HepG2 (cell line): ENCODE results near the gene STIP1. TPM values are rescaled to one million over a fixed set of nuclear protein-coding genes. Genes with fewer than 3 reads are reported as not detected.

Source experiments
- ATAC-seq: fragments of 200-7000 bp; cut with Tn5 transposase; 3 replicates; pipeline ENCODE4 v1.9.1; 2020; ENCODE audit warnings: mild to moderate bottlenecking, moderate library complexity
- BruUV-seq: library from RNA; stranded (reverse); fragments of 400-500 nt; replicated peaks from 2 replicates; lab custom pipeline; 2021; lab: Mats Ljungman, UMichigan
- CTCF ChIA-PET: fragments of 300-600 bp; formaldehyde crosslinking; extraction: SDS; loops from one replicate; lab custom pipeline; 2021; ENCODE audit warnings: low total read pairs, inconsistent platforms, low intra/inter-chr PET ratio; lab: Yijun Ruan, JAX
- POLR2A ChIA-PET: fragments of 350-600 bp; sonication (Branson Sonifier 250); formaldehyde crosslinking; loops from one replicate; lab custom pipeline; 2020; ENCODE audit warnings: antibody characterized with exemption, inconsistent platforms; lab: Yijun Ruan, JAX
- DNase-seq: peaks from one replicate; pipeline ENCODE4 v3.0.0-alpha.2; 2015; ENCODE audit warnings: low spot score
- FAIRE-seq: peaks from 3 replicates; lab custom pipeline; 2011; peaks lifted over from hg19 to GRCh38; lab: Jason Lieb, UNC
- H2AFZ ChIP-seq: one replicate; pipeline ENCODE4 v1.6.1; 2011; ENCODE audit warnings: low read length, inconsistent platforms
- H3K27ac ChIP-seq: fragments of 300-600 bp; 3 replicates; pipeline ENCODE4 v1.8.0; 2011; ENCODE audit warnings: mixed run types, mild to moderate bottlenecking, mixed read lengths, low read length, inconsistent platforms; ENCODE audit not compliant: insufficient read depth; ENCODE audit errors: extremely low read length
- H3K27me3 ChIP-seq, 2 experiments: fragments of 200-600 bp in 1 of 2; 2 replicates in 1 of 2; 3 replicates in 1 of 2; pipeline versions ENCODE4 v1.6.0 to v1.8.0; 2011; ENCODE audit warnings: low read length in 2 of 2, mild to moderate bottlenecking in 2 of 2, moderate library complexity in 2 of 2, inconsistent platforms in 1 of 2; ENCODE audit not compliant: insufficient read depth in 2 of 2, control insufficient read depth in 1 of 2
- H3K36me3 ChIP-seq, 2 experiments: fragments of 200-600 bp in 1 of 2; replicated peaks in 1 of 2; 2 replicates in 1 of 2; 3 replicates in 1 of 2; pipeline versions ENCODE4 v1.5.1 to v1.8.0; 2011; ENCODE audit warnings: low read length in 2 of 2, inconsistent platforms in 1 of 2; ENCODE audit not compliant: insufficient read depth in 2 of 2, control insufficient read depth in 1 of 2
- H3K4me1 ChIP-seq: 2 replicates; pipeline ENCODE4 v1.5.1; 2012; ENCODE audit warnings: low read length, inconsistent platforms; ENCODE audit not compliant: insufficient read depth
- H3K4me2 ChIP-seq: 2 replicates; pipeline ENCODE4 v1.6.0; 2011; ENCODE audit warnings: low read depth, low read length, inconsistent platforms
- H3K4me3 ChIP-seq, 3 experiments: fragments of 200-600 bp in 1 of 3; sonication (generic), shearing (Covaris generic) in 1 of 3; replicated peaks in 1 of 3; 2 replicates each; pipeline ENCODE4 v1.5.1; 2011 to 2016; ENCODE audit warnings: low read length in 3 of 3, inconsistent platforms in 2 of 3, low read depth in 2 of 3, mild to moderate bottlenecking in 2 of 3, control low read depth in 1 of 3, mixed read lengths in 1 of 3; ENCODE audit not compliant: insufficient read depth in 1 of 3
- H3K79me2 ChIP-seq: one replicate; pipeline ENCODE4 v1.6.1; 2011; ENCODE audit warnings: low read length, inconsistent platforms; ENCODE audit not compliant: insufficient read depth
- H3K9ac ChIP-seq: 2 replicates; pipeline ENCODE4 v1.6.0; 2011; ENCODE audit warnings: mild to moderate bottlenecking, low read depth, low read length, inconsistent platforms; ENCODE audit not compliant: insufficient read depth
- H3K9me3 ChIP-seq: 2 replicates; pipeline ENCODE4 v1.5.1; 2012; ENCODE audit warnings: mild to moderate bottlenecking, low read length
- H4K20me1 ChIP-seq: 2 replicates; pipeline ENCODE4 v1.6.0; 2011; ENCODE audit warnings: inconsistent platforms, mild to moderate bottlenecking, low read length, moderate library complexity; ENCODE audit not compliant: insufficient read depth
- CBFB ChIP-seq: sonication (generic); formaldehyde crosslinking; IDR thresholded peaks from 2 replicates; pipeline ENCODE4 v1.4.0; 2020; ENCODE audit warnings: missing genetic modification reagents
- CEBPZ ChIP-seq: IDR thresholded peaks from 2 replicates; pipeline ENCODE4 v1.6.1; 2012; ENCODE audit warnings: low read length, improper control_type of control experiment
- IRF2 ChIP-seq: IDR thresholded peaks from 2 replicates; pipeline ENCODE4 v1.6.1; 2018; ENCODE audit warnings: missing genetic modification reagents, missing compliant biosample characterization
- KLF6 ChIP-seq: IDR thresholded peaks from 2 replicates; pipeline ENCODE4 v1.8.0; 2016; ENCODE audit warnings: missing biosample characterization, missing genetic modification reagents
- MIER2 ChIP-seq: IDR thresholded peaks from 2 replicates; pipeline ENCODE4 v1.6.1; 2016; ENCODE audit warnings: missing biosample characterization, missing genetic modification reagents
- SNAI1 ChIP-seq: sonication (generic); formaldehyde crosslinking; IDR thresholded peaks from 2 replicates; pipeline ENCODE4 v1.5.0; 2020; ENCODE audit warnings: mild to moderate bottlenecking, missing genetic modification reagents, borderline replicate concordance
- SP1 ChIP-seq, 2 experiments: fragments of 450-650 bp in 1 of 2; sonication (generic) in 1 of 2; formaldehyde crosslinking in 1 of 2; IDR thresholded peaks; 2 replicates each; pipeline versions ENCODE4 v1.4.0 to v1.6.1; 2016 to 2020; ENCODE audit warnings: missing genetic modification reagents in 1 of 2
- XBP1 ChIP-seq: sonication (generic); formaldehyde crosslinking; IDR thresholded peaks from 2 replicates; pipeline ENCODE4 v1.5.0; 2020; ENCODE audit warnings: missing genetic modification reagents
- ZBTB8A ChIP-seq: sonication (generic); formaldehyde crosslinking; IDR thresholded peaks from 2 replicates; pipeline ENCODE4 v1.4.0; 2020; ENCODE audit warnings: mild to moderate bottlenecking, low read depth, missing genetic modification reagents, borderline replicate concordance
- ZNF33B ChIP-seq: sonication (generic); formaldehyde crosslinking; IDR thresholded peaks from 2 replicates; pipeline ENCODE4 v1.5.1; 2020; ENCODE audit warnings: mild to moderate bottlenecking, missing genetic modification reagents
- ZNF781 ChIP-seq: sonication (generic); formaldehyde crosslinking; IDR thresholded peaks from 2 replicates; pipeline ENCODE4 v1.5.1; 2020; ENCODE audit warnings: borderline replicate concordance, mild to moderate bottlenecking, missing genetic modification reagents; ENCODE audit errors: not compliant biosample characterization
- WGBS: methylation state at CpG from one replicate; pipeline ENCODE4 v1.1.6; 2017; ENCODE audit warnings: low lambda C conversion rate; 5-methylcytosine and 5-hydroxymethylcytosine counted together
- in situ Hi-C: cut with HindIII; loops from 2 replicates; pipeline ENCODE4 v1.10.0; 2017; ENCODE audit warnings: low pct_unique_long_range_greater_than_20kb; ENCODE audit not compliant: extremely low pct_ligation_motif_present
- intact Hi-C: fragments of 100-400 bp; cut with micrococcal nuclease; formaldehyde crosslinking; loops from one replicate; pipeline ENCODE4 v1.10.0; 2022; ENCODE audit not compliant: unreplicated experiment
- polyA plus RNA-seq, 8 experiments: library from polyadenylated mRNA; depleted of rRNA in 3 of 8; stranded (reverse) in 7 of 8; unstranded in 1 of 8; fragments of >200 nt; fragmentation: Illumina TruSeq in 4 of 8; extraction: Trizol in 4 of 8; gene quantifications; 2 replicates each; pipeline versions ENCODE4 v1.2.1 to v1.2.3, GENCODE V29; 2011 to 2016; ENCODE audit warnings: low read depth in 4 of 8, missing spikeins in 1 of 8, mixed read lengths in 1 of 8; ENCODE audit not compliant: insufficient read depth in 1 of 8
- total RNA-seq, 5 experiments: library from RNA; depleted of rRNA; stranded (reverse); fragments of >200 nt; fragmentation: Illumina TruSeq; extraction: Trizol; gene quantifications; 2 replicates each; pipeline ENCODE4 v1.2.3, GENCODE V29; 2016; ENCODE audit warnings: low read depth in 1 of 5
- TF ChIP-seq, protein P1 (sequence below): sonication (generic); formaldehyde crosslinking; IDR thresholded peaks from 2 replicates; pipeline ENCODE4 v1.4.0; 2020; ENCODE audit warnings: mild to moderate bottlenecking, missing genetic modification reagents

STIP1 gene
- total and polyA plus RNA-seq, 2 of the 13 experiments (the other 11 are each of a cell fraction or from before 2014, with no cell fraction given), result 81.1 to 217 TPM

DNA sequence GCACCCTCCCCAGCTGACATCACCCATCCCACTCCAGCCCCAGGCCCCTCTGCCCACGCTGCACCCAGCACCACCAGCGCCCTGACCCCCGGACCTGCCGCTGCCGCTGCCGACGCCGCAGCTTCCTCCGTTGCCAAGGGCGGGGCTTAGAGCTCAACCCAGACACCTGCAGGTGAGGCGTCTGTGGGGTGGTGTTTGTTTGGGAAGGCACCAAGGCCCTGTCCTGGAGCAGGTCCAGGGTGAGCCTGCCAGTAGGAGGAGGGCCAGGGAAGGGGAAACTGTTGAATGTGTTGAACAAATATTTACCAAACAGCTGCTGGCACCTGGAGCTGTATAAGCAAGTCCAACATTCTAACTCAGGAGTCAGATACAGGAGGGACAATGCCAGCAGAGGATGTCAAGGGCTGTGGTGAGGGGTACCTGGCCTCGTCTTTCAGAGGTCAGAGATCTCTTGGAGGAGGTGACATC, 51.5 kb downstream of the STIP1 start (continued):
- TF ChIP-seq SP1 (IDR thresholded peaks at IDR 0.05) (no peak), SP1 (CRISPR knock-in tag; IDR thresholded peaks at IDR 0.05) (0 out of 2 replicates have a peak, but pooled peaks have one; percentile 28)

DNA sequence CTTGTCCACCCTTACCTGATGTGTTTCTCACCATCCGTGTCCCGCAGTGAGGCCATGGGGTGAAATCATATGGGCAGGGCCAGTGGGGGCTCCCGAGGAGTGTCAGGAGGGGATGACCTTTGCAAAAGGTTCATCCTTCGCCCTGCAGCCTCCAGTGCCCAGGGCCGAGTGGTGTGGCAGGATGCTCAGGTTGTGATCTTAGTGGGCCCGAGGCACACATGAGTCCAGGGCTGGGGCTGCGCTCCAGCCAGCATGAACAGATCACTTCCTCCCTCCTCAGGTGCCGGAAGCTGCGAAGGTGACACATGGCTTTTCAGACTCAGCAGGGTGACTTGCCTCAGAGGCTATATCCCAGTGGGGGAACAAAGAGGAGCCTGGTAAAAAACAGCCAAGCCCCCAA, 52.1 kb downstream of the STIP1 start:
- no peak for FAIRE-seq
- H3K4me1 ChIP-seq, result peaks cover 62% of the 10 kb centered on the region
- H3K27me3 ChIP-seq, result no peaks in the 10 kb centered on the region; a peak in 1 of 5 replicates
- ChIA-PET POLR2A (interaction anchor here (1.0 to 2.3 kb wide), 10 partner anchors 8 to 80 kb away, joined by 4 to 31 read pairs (median 7); partner anchors contain the start of genes MACROD1, NUDT22, PLCB3 and PPP1R14B), CTCF (no interaction called here)
- H3K36me3 ChIP-seq, result peaks cover 0 to 1% of the 10 kb centered on the region in 2 experiments; a peak in 1 of 5 replicates
- peaks cover 12% of the 10 kb centered on the region for H3K79me2 ChIP-seq
- BruUV-seq, result no TSS peak
- no peaks in the 10 kb centered on the region for H3K9me3 ChIP-seq
- H3K27ac ChIP-seq, result peak overlapping the region; percentile 60
- no peak for ATAC-seq
- H3K4me3 ChIP-seq, result no peak overlapping the region
- 93% methylated on average over 4 of the region's 9 CpGs for WGBS
- intact Hi-C loops (no loop called here), in situ Hi-C loops (no loop called here)
- H2AFZ ChIP-seq, result no peak overlapping the region
- DNase-seq, result no peak
- H4K20me1 ChIP-seq, result no peaks in the 10 kb centered on the region
- H3K4me2 ChIP-seq, result peak overlapping the region; percentile 61; the same call in 1 of the 2 replicates
- H3K9ac ChIP-seq, result no peak overlapping the region
- no peak for TF ChIP-seq CEBPZ
- TF ChIP-seq ZNF33B (CRISPR knock-in tag), result no peak
- TF ChIP-seq XBP1 (CRISPR knock-in tag), result no peak
- TF ChIP-seq SNAI1 (CRISPR knock-in tag), result no peak
- TF ChIP-seq, protein P1, sequence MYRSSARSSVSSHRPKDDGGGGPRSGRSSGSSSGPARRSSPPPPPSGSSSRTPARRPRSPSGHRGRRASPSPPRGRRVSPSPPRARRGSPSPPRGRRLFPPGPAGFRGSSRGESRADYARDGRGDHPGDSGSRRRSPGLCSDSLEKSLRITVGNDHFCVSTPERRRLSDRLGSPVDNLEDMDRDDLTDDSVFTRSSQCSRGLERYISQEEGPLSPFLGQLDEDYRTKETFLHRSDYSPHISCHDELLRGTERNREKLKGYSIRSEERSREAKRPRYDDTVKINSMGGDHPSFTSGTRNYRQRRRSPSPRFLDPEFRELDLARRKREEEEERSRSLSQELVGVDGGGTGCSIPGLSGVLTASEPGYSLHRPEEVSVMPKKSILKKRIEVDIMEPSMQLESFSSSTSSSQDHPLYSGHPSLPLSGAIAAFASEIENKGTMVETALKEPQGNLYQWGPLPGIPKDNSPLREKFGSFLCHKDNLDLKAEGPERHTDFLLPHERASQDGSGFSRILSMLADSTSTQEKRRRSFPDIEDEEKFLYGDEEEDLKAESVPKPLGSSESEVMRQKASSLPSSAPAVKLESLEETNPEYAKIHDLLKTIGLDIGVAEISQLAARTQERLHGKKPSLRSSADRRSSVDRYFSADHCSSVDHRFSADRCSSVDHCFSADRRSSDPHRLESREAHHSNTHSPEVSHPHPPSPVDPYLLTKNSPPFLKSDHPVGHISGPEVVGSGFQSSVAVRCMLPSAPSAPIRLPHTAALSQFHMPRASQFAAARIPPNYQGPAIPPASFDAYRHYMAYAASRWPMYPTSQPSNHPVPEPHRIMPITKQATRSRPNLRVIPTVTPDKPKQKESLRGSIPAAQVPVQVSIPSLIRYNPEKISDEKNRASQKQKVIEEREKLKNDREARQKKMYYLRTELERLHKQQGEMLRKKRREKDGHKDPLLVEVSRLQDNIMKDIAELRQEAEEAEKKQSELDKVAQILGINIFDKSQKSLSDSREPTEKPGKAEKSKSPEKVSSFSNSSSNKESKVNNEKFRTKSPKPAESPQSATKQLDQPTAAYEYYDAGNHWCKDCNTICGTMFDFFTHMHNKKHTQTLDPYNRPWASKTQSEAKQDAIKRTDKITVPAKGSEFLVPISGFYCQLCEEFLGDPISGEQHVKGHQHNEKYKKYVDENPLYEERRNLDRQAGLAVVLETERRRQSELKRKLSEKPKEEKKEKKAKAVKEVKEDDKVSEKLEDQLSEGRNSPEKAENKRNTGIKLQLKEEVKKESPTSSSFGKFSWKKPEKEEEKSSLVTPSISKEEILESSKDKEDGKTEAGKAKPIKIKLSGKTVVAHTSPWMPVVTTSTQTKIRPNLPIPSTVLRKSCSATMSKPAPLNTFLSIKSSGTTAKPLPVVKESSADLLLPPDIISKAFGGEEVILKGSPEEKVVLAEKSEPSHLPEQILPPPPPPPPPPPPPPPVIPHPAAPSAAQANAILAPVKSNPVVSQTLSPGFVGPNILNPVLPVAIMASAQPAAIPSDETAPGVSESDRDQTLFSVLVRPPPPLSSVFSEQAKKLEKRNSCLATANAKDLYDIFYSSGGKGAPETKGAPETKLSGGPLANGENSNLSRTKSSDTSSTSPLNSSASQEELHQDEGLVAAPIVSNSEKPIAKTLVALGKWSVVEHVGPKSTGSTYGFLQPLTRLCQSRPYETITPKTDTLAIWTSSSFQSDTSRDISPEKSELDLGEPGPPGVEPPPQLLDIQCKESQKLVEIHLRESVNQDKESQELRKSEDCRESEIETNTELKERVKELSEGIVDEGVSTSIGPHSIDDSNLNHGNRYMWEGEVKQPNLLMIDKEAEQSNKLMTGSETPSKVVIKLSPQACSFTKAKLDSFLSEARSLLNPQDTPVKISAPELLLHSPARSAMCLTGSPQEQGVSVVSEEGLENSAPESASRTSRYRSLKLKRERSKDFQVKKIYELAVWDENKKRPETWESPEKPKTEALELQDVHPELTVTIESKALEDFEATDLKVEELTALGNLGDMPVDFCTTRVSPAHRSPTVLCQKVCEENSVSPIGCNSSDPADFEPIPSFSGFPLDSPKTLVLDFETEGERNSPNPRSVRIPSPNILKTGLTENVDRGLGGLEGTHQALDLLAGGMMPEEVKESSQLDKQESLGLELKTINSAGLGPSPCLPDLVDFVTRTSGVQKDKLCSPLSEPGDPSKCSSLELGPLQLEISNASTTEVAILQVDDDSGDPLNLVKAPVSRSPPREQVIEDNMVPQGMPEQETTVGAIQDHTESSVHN, result no peak
- no peak for TF ChIP-seq MIER2 (CRISPR knock-in tag)
- no peak for TF ChIP-seq CBFB (CRISPR knock-in tag)
- TF ChIP-seq ZBTB8A (CRISPR knock-in tag), result no peak
- no peak for TF ChIP-seq ZNF781 (CRISPR knock-in tag)
- TF ChIP-seq IRF2 (CRISPR knock-in tag), result no peak
- no peak for TF ChIP-seq KLF6 (CRISPR knock-in tag)
